ENCODE measurements around the gene IZUMO1. TPM values are rescaled to one million over a fixed set of nuclear protein-coding genes. Genes with fewer than 3 reads are reported as not detected.

The IZUMO1 gene
- total and polyA plus RNA-seq, 9 of the 15 experiments (the other 6 are each of a cell fraction or from before 2014, with no cell fraction given): 0.14 to 2.1 (median 0.73) TPM

GRCh38 chr19:48784527-48784926, 37.8 kb upstream of the IZUMO1 start (continued):
- peak; percentile 80 for TF ChIP-seq ZNF592 (IDR thresholded peaks at IDR 0.05)
- no peak for TF ChIP-seq U2AF1 (optimal IDR thresholded peaks at IDR 0.05; ENCODE audit: low read depth, low read length)
- TF ChIP-seq ATF7 (IDR thresholded peaks at IDR 0.05): peak; percentile 50
- peak; percentile 48; the same call in 1 of the 2 replicates for TF ChIP-seq MYC (IDR thresholded peaks at IDR 0.05; ENCODE audit: low read depth, low read length)
- no peak for TF ChIP-seq MYC (CRISPR knock-in tag; IDR thresholded peaks at IDR 0.05; ENCODE audit: borderline replicate concordance, low read depth)
- no peak for TF ChIP-seq ZNF175 (CRISPR knock-in tag; IDR thresholded peaks at IDR 0.05; ENCODE audit: low read depth)
- TF ChIP-seq ELK1 (CRISPR knock-in tag; IDR thresholded peaks at IDR 0.05): no peak
- no peak for TF ChIP-seq TRIM25 (IDR thresholded peaks at IDR 0.05; ENCODE audit: borderline replicate concordance)
- peak; percentile 40; the same call in 1 of the 2 replicates for TF ChIP-seq KLF16 (IDR thresholded peaks at IDR 0.05)
- no peak for TF ChIP-seq NCOR1 (IDR thresholded peaks at IDR 0.05)
- TF ChIP-seq CTBP1 (IDR thresholded peaks at IDR 0.05; ENCODE audit: borderline replicate concordance): peak; percentile 64; the same call in 1 of the 2 replicates
- 0 out of 2 replicates have a peak, but pooled peaks have one; percentile 18 for TF ChIP-seq DPF2 (IDR thresholded peaks at IDR 0.05)
- TF ChIP-seq ZNF764 (CRISPR knock-in tag; IDR thresholded peaks at IDR 0.05; ENCODE audit: low read depth): peak; percentile 86
- no peak for TF ChIP-seq SREBF1 (IDR thresholded peaks at IDR 0.05; ENCODE audit: borderline replicate concordance, low read depth, low read length)
- TF ChIP-seq HES1 (IDR thresholded peaks at IDR 0.05; ENCODE audit: low read depth): no peak
- TF ChIP-seq AFF1 (IDR thresholded peaks at IDR 0.05; ENCODE audit: low read depth in 1 of 2, partially characterized antibody in 2 of 2): no peak
- no peak for TF ChIP-seq ZNF586 (CRISPR knock-in tag; conservative IDR thresholded peaks at IDR 0.05)
